GM18861 (cell line): Measurements from ENCODE around the gene TLE1.
"Not testable (repeated sequence)": the region's sequence is repeated elsewhere in the genome, so short reads cannot be mapped to it uniquely, and the experiment has no call there.

ENCODE experiments used
- ATAC-seq: cut with Tn5 transposase; IDR thresholded peaks from one replicate; pipeline ENCODE4 v1.9.1; 2021; ENCODE audit not compliant: unreplicated experiment

Gene TLE1

GRCh38 chr9:81601639-81602623, 87.4 kb downstream of the TLE1 start:
- no peak for ATAC-seq

- no peak for ATAC-seq
These were observed 88.7 kb downstream of the TLE1 start for GRCh38 chr9:81600631-81601030.

- ATAC-seq, result no peak
These were observed 89.5 kb downstream of the TLE1 start for GRCh38 chr9:81599837-81600236.

GRCh38 chr9:81598811-81599210, 90.5 kb downstream of the TLE1 start:
- no peak for ATAC-seq

GRCh38 chr9:81598123-81598497, 91.2 kb downstream of the TLE1 start:
- no peak for ATAC-seq

GRCh38 chr9:81597419-81598122, 91.8 kb downstream of the TLE1 start:
- ATAC-seq, result no peak

GRCh38 chr9:81596679-81597418, 92.5 kb downstream of the TLE1 start:
- ATAC-seq, result no peak

GRCh38 chr9:81595887-81596543, 93.3 kb downstream of the TLE1 start:
- ATAC-seq, result no peak

GRCh38 chr9:81595293-81595692, 94.1 kb downstream of the TLE1 start:
- not testable (repeated sequence) for ATAC-seq

- no peak for ATAC-seq
These were observed 94.9 kb downstream of the TLE1 start for GRCh38 chr9:81594415-81594814.

- no peak for ATAC-seq
These were observed 96.5 kb downstream of the TLE1 start for GRCh38 chr9:81592887-81593266.

GRCh38 chr9:81591791-81592190, 97.6 kb downstream of the TLE1 start:
- ATAC-seq, result no peak

GRCh38 chr9:81590688-81591087, 98.7 kb downstream of the TLE1 start:
- no peak for ATAC-seq

- no peak for ATAC-seq
These were observed 99.5 kb downstream of the TLE1 start for GRCh38 chr9:81589819-81590218.

- no peak for ATAC-seq
These were observed 100.0 kb downstream of the TLE1 start for GRCh38 chr9:81589392-81589791.

GRCh38 chr9:81588148-81588871, 101.0 kb downstream of the TLE1 start:
- no peak for ATAC-seq

GRCh38 chr9:81586786-81587185, 102.6 kb downstream of the TLE1 start:
- no peak for ATAC-seq

GRCh38 chr9:81585191-81585763, 104.1 kb downstream of the TLE1 start:
- no peak for ATAC-seq

- ATAC-seq, result no peak
These were observed 105.2 kb downstream of the TLE1 start for GRCh38 chr9:81584099-81584498.

- no peak for ATAC-seq
These were observed 107.4 kb downstream of the TLE1 start for GRCh38 chr9:81581986-81582385.
